HG02943 (cell line): ENCODE measurements around the gene SLCO4A1.

ENCODE experiments used
- ATAC-seq: cut with Tn5 transposase; IDR thresholded peaks from one replicate; pipeline ENCODE4 v1.9.1; 2021; ENCODE audit warnings: mild to moderate bottlenecking, low read depth, moderate library complexity; ENCODE audit not compliant: unreplicated experiment

Gene SLCO4A1

GRCh38 chr20:62661647-62662046 lies 19.3 kb downstream of the SLCO4A1 start:
- no peak for ATAC-seq

GRCh38 chr20:62662422-62662821 lies 20.1 kb downstream of the SLCO4A1 start:
- ATAC-seq = no peak

GRCh38 chr20:62663145-62664018 lies 21.1 kb downstream of the SLCO4A1 start:
- ATAC-seq = no peak

- ATAC-seq = no peak
Measured at GRCh38 chr20:62664019-62664971, 22.0 kb downstream of the SLCO4A1 start.

- ATAC-seq = no peak
Measured at GRCh38 chr20:62665153-62665754, 23.0 kb downstream of the SLCO4A1 start.

- ATAC-seq = no peak
Measured at GRCh38 chr20:62665826-62666735, 23.8 kb downstream of the SLCO4A1 start.

GRCh38 chr20:62666736-62667529 lies 24.6 kb downstream of the SLCO4A1 start:
- ATAC-seq = no peak

GRCh38 chr20:62667530-62668440 lies 25.5 kb downstream of the SLCO4A1 start:
- ATAC-seq = no peak

GRCh38 chr20:62668441-62669027 lies 26.2 kb downstream of the SLCO4A1 start:
- ATAC-seq = no peak

GRCh38 chr20:62669249-62669648 lies 26.9 kb downstream of the SLCO4A1 start:
- ATAC-seq = no peak

- no peak for ATAC-seq
Measured at GRCh38 chr20:62670156-62670555, 27.9 kb downstream of the SLCO4A1 start.

- ATAC-seq = no peak
Measured at GRCh38 chr20:62670998-62671397, 28.7 kb downstream of the SLCO4A1 start.

- ATAC-seq = no peak
Measured at GRCh38 chr20:62671765-62672164, 29.5 kb downstream of the SLCO4A1 start.

- ATAC-seq = no peak
Measured at GRCh38 chr20:62674370-62674769, 32.1 kb downstream of the SLCO4A1 start.

- no peak for ATAC-seq
Measured at GRCh38 chr20:62675156-62675876, 33.0 kb downstream of the SLCO4A1 start.

GRCh38 chr20:62675877-62676260 lies 33.6 kb downstream of the SLCO4A1 start:
- no peak for ATAC-seq

- ATAC-seq = no peak
Measured at GRCh38 chr20:62676976-62677375, 34.7 kb downstream of the SLCO4A1 start.
